Liver (tissue), 9 donors: ENCODE measurements around the gene C1orf210. TPM values are rescaled to one million over a fixed set of nuclear protein-coding genes. Genes with fewer than 3 reads are reported as not detected.

Source experiments
- DNase-seq: peaks from one replicate; pipeline ENCODE4 v3.0.0-alpha.2; 2017; ENCODE audit warnings: low spot score
- H3K27ac ChIP-seq, 2 donors: one replicate each; pipeline ENCODE4 v1.7.0; 2013; ENCODE audit warnings: inconsistent platforms in 2 of 2, low read length in 2 of 2, control low read depth in 1 of 2, low read depth in 1 of 2, mild to moderate bottlenecking in 1 of 2
- H3K27me3 ChIP-seq, 4 donors: one replicate each; pipeline versions ENCODE4 v1.6.1 to v1.7.0; 2013; ENCODE audit warnings: low read length in 3 of 4, inconsistent platforms in 1 of 4, mild to moderate bottlenecking in 1 of 4, moderate library complexity in 1 of 4; ENCODE audit not compliant: control insufficient read depth in 4 of 4, insufficient read depth in 4 of 4
- H3K36me3 ChIP-seq, 4 donors: one replicate each; pipeline versions ENCODE4 v1.6.1 to v1.7.0; 2013; ENCODE audit warnings: low read length in 3 of 4, mild to moderate bottlenecking in 3 of 4, low read depth in 1 of 4, moderate library complexity in 1 of 4; ENCODE audit not compliant: control insufficient read depth in 4 of 4, insufficient read depth in 3 of 4
- H3K4me1 ChIP-seq, 4 donors: one replicate each; pipeline versions ENCODE4 v1.6.1 to v1.7.0; 2013; ENCODE audit warnings: low read length in 3 of 4, mild to moderate bottlenecking in 3 of 4, moderate library complexity in 1 of 4; ENCODE audit not compliant: control insufficient read depth in 4 of 4, insufficient read depth in 4 of 4
- H3K4me3 ChIP-seq, 3 donors: one replicate each; pipeline versions ENCODE4 v1.6.1 to v1.7.0; 2013; ENCODE audit warnings: low read length in 3 of 3, control low read depth in 1 of 3, low read depth in 1 of 3, mild to moderate bottlenecking in 1 of 3
- H3K9ac ChIP-seq, 2 donors: one replicate each; pipeline ENCODE4 v1.7.0; 2013; ENCODE audit warnings: low read length in 2 of 2, mild to moderate bottlenecking in 2 of 2, moderate library complexity in 2 of 2, control low read depth in 1 of 2, low read depth in 1 of 2
- H3K9me3 ChIP-seq, 4 donors: one replicate each; pipeline versions ENCODE4 v1.6.1 to v1.7.0; 2013; ENCODE audit warnings: low read length in 3 of 4; ENCODE audit not compliant: control insufficient read depth in 4 of 4
- EGR1 ChIP-seq, 2 donors: IDR thresholded peaks; 2 replicates each; pipeline ENCODE4 v1.6.1; 2016 to 2018; ENCODE audit warnings: antibody characterized with exemption in 2 of 2, low read depth in 2 of 2
- FOXA1 ChIP-seq: IDR thresholded peaks from 2 replicates; pipeline ENCODE4 v1.6.1; 2016; ENCODE audit warnings: antibody characterized with exemption
- FOXA2 ChIP-seq: IDR thresholded peaks from 2 replicates; pipeline ENCODE4 v1.6.1; 2016; ENCODE audit warnings: antibody characterized with exemption
- GABPA ChIP-seq, 2 donors: IDR thresholded peaks in 1 of 2; conservative IDR thresholded peaks in 1 of 2; 2 replicates each; pipeline ENCODE4 v1.6.1; 2016; ENCODE audit warnings: antibody characterized with exemption in 2 of 2, mild to moderate bottlenecking in 1 of 2, moderate library complexity in 1 of 2
- HNF4A ChIP-seq, 2 donors: conservative IDR thresholded peaks; 2 replicates each; pipeline ENCODE4 v1.6.1; 2016; ENCODE audit warnings: antibody characterized with exemption in 2 of 2, mild to moderate bottlenecking in 2 of 2
- HNF4G ChIP-seq: IDR thresholded peaks from 2 replicates; pipeline ENCODE4 v1.6.1; 2016; ENCODE audit warnings: antibody characterized with exemption
- JUND ChIP-seq, 2 donors: IDR thresholded peaks; 2 replicates each; pipeline ENCODE4 v1.6.1; 2016; ENCODE audit warnings: antibody characterized with exemption in 2 of 2
- MAX ChIP-seq: IDR thresholded peaks from 2 replicates; pipeline ENCODE4 v1.6.1; 2016; ENCODE audit warnings: antibody characterized with exemption
- NR2F2 ChIP-seq: IDR thresholded peaks from 2 replicates; pipeline ENCODE4 v1.6.1; 2016; ENCODE audit warnings: antibody characterized with exemption
- RAD21 ChIP-seq, 2 donors: IDR thresholded peaks; 2 replicates each; pipeline ENCODE4 v1.6.1; 2016; ENCODE audit warnings: antibody characterized with exemption in 2 of 2, mild to moderate bottlenecking in 2 of 2
- REST ChIP-seq: IDR thresholded peaks from 2 replicates; pipeline ENCODE4 v1.6.1; 2016; ENCODE audit warnings: antibody characterized with exemption, mild to moderate bottlenecking
- RXRA ChIP-seq, 2 donors: IDR thresholded peaks; 2 replicates each; pipeline ENCODE4 v1.6.1; 2017 to 2018; ENCODE audit warnings: antibody characterized with exemption in 2 of 2, mild to moderate bottlenecking in 1 of 2
- SP1 ChIP-seq: IDR thresholded peaks from 2 replicates; pipeline ENCODE4 v1.6.1; 2018; ENCODE audit warnings: antibody characterized with exemption, mild to moderate bottlenecking
- TAF1 ChIP-seq: conservative IDR thresholded peaks from 2 replicates; pipeline ENCODE4 v1.6.1; 2016; ENCODE audit warnings: antibody characterized with exemption, mild to moderate bottlenecking
- YY1 ChIP-seq: IDR thresholded peaks from 2 replicates; pipeline ENCODE4 v1.6.1; 2016; ENCODE audit warnings: antibody characterized with exemption, mild to moderate bottlenecking
- ZBTB33 ChIP-seq: IDR thresholded peaks from 2 replicates; pipeline ENCODE4 v1.6.1; 2016; ENCODE audit warnings: antibody characterized with exemption
- WGBS: extraction: QIAGEN DNeasy Blood & Tissue Kit; methylation state at CpG from one replicate; pipeline ENCODE4 v1.1.7; 2013; 5-methylcytosine and 5-hydroxymethylcytosine counted together
- polyA plus RNA-seq, 2 donors: library from polyadenylated mRNA; stranded (reverse) in 1 of 2; unstranded in 1 of 2; fragments of 200-250 nt in 1 of 2; fragments of >200 nt in 1 of 2; fragmentation: Nextera tagmentation in 1 of 2; extraction: Ambion mirVana in 1 of 2; gene quantifications; one replicate each; pipeline versions ENCODE4 v1.2.1 to v1.2.3, GENCODE V29; 2013 to 2015
- total RNA-seq, 2 donors: library from RNA; depleted of rRNA; stranded (reverse); fragments of >200 nt; gene quantifications; one replicate each; pipeline ENCODE4 v1.2.3, GENCODE V29; 2014
- TF ChIP-seq, protein P1 (sequence below): fragments of 150-350 bp; IDR thresholded peaks from 2 replicates; pipeline ENCODE4 v1.5.1; 2017; ENCODE audit warnings: improper control_type of control experiment, low read depth, low read length; ENCODE audit not compliant: missing input control
- TF ChIP-seq, protein P2 (sequence below): IDR thresholded peaks from 2 replicates; pipeline ENCODE4 v1.6.1; 2016; ENCODE audit warnings: antibody characterized with exemption
- donor health status: healthy.
- donor health status: healthy.
- donor health status: healthy.
- donor health status: healthy.
- donor health status: healthy.

Gene C1orf210
- total and polyA plus RNA-seq, 4 donors, result 0.75 to 5.0 (median 1.2) TPM

DNA sequence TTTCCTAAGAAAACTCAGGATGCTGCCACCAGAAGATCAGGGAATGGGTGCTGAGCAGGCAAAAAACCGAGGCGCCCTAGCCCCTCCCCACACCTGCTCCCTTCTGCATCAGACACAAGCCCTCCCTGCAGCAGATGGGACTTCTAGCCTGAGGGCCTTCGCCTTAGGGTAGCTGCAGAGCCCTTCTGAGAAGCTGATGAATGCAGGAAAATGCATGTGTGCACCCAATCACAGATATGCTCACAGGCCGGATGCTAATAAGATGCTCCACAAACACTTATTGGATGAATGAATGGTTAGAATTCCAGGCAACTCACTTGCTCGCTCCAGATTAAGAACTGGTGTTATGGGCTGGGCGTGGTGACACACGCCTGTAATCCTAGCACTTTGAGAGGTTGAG lies 6.8 kb upstream of the C1orf210 start:
- H3K4me3 ChIP-seq, result no peak overlapping the region
- no peak overlapping the region for H3K27ac ChIP-seq
- H3K36me3 ChIP-seq, result no peaks in the 10 kb centered on the region
- no peak for DNase-seq
- no peaks in the 10 kb centered on the region for H3K27me3 ChIP-seq
- TF ChIP-seq JUND (IDR thresholded peaks at IDR 0.05), result no peak
- no peak for TF ChIP-seq REST
- no peak for TF ChIP-seq FOXA2
- TF ChIP-seq MAX, result no peak
- H3K9me3 ChIP-seq, result no peaks in the 10 kb centered on the region
- no peak overlapping the region for H3K9ac ChIP-seq
- peaks cover 0 to 18% (median 6%) of the 10 kb centered on the region in 4 donors for H3K4me1 ChIP-seq
- whole genome bisulfite sequencing, result 84% methylated on average over 7 of the region's 7 CpGs

GRCh38 chr1:43288785-43289706 lies 3.7 kb upstream of the C1orf210 start:
- H3K36me3 ChIP-seq, result no peaks in the 10 kb centered on the region
- TF ChIP-seq HNF4G (no peak), FOXA1 (no peak), GABPA (IDR thresholded peaks at IDR 0.05 in 1 of 2, conservative IDR thresholded peaks at IDR 0.05 in 1 of 2) (no peak), ZBTB33 (no peak), RAD21 (IDR thresholded peaks at IDR 0.05) (no peak), MAX (no peak), YY1 (no peak), JUND (IDR thresholded peaks at IDR 0.05) (no peak), HNF4A (conservative IDR thresholded peaks at IDR 0.05) (no peak), EGR1 (IDR thresholded peaks at IDR 0.05; ENCODE audit: low read depth in 2 of 2) (no peak), SP1 (no peak), REST (no peak), FOXA2 (no peak), NR2F2 (no peak), TAF1 (no peak), RXRA (IDR thresholded peaks at IDR 0.05) (no peak)
- TF ChIP-seq, protein P1, sequence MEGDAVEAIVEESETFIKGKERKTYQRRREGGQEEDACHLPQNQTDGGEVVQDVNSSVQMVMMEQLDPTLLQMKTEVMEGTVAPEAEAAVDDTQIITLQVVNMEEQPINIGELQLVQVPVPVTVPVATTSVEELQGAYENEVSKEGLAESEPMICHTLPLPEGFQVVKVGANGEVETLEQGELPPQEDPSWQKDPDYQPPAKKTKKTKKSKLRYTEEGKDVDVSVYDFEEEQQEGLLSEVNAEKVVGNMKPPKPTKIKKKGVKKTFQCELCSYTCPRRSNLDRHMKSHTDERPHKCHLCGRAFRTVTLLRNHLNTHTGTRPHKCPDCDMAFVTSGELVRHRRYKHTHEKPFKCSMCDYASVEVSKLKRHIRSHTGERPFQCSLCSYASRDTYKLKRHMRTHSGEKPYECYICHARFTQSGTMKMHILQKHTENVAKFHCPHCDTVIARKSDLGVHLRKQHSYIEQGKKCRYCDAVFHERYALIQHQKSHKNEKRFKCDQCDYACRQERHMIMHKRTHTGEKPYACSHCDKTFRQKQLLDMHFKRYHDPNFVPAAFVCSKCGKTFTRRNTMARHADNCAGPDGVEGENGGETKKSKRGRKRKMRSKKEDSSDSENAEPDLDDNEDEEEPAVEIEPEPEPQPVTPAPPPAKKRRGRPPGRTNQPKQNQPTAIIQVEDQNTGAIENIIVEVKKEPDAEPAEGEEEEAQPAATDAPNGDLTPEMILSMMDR, result no peak
- TF ChIP-seq, protein P2, sequence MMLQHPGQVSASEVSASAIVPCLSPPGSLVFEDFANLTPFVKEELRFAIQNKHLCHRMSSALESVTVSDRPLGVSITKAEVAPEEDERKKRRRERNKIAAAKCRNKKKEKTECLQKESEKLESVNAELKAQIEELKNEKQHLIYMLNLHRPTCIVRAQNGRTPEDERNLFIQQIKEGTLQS, result no peak
- H3K27me3 ChIP-seq, result no peaks in the 10 kb centered on the region
- H3K27ac ChIP-seq, result no peak overlapping the region
- H3K4me3 ChIP-seq, result no peak overlapping the region
- WGBS, result 79% methylated on average over 12 of the region's 12 CpGs
- H3K9me3 ChIP-seq, result no peaks in the 10 kb centered on the region
- H3K9ac ChIP-seq, result no peak overlapping the region
- H3K4me1 ChIP-seq, result peaks cover 5 to 17% (median 9%) of the 10 kb centered on the region in 4 donors
- DNase-seq, result no peak
